ENCODE results near the gene ODC1.

Gene ODC1

GRCh38 chr2:10397878-10398277, 50.2 kb downstream of the ODC1 start:
- DNase-seq = no peak

- DNase-seq = no peak
These were observed 50.7 kb downstream of the ODC1 start for GRCh38 chr2:10397297-10397875.

GRCh38 chr2:10396464-10396863, 51.7 kb downstream of the ODC1 start:
- no peak for DNase-seq

GRCh38 chr2:10395893-10396292, 52.2 kb downstream of the ODC1 start:
- no peak for DNase-seq

- DNase-seq = no peak
These were observed 54.5 kb downstream of the ODC1 start for GRCh38 chr2:10393640-10393982.

GRCh38 chr2:10392951-10393639, 55.0 kb downstream of the ODC1 start:
- DNase-seq = no peak

GRCh38 chr2:10392548-10392947, 55.6 kb downstream of the ODC1 start:
- no peak for DNase-seq

GRCh38 chr2:10392100-10392499, 56.0 kb downstream of the ODC1 start:
- DNase-seq = no peak

- no peak for DNase-seq
These were observed 57.7 kb downstream of the ODC1 start for GRCh38 chr2:10390369-10390801.
